Fibroblast of lung (primary cell): ENCODE measurements around the gene BBS9. TPM values are rescaled to one million over a fixed set of nuclear protein-coding genes. Genes with fewer than 3 reads are reported as not detected.
A peak's percentile ranks its signal among the peaks of the same experiment; 100 is the strongest.

Experiments
- DNase-seq, 2 donors: peaks; one replicate each; pipeline versions ENCODE4 v3.0.0 to v3.0.0-alpha.2; 2010; ENCODE audit warnings: low read depth in 2 of 2
- H2AFZ ChIP-seq: 2 replicates; pipeline ENCODE4 v1.5.1; 2012; ENCODE audit warnings: low read length, control low read depth, inconsistent platforms
- H3K27ac ChIP-seq: 2 replicates; pipeline ENCODE4 v1.5.1; 2011; ENCODE audit warnings: low read length, control low read depth; ENCODE audit not compliant: insufficient read depth
- H3K27me3 ChIP-seq: 2 replicates; pipeline ENCODE4 v1.5.1; 2011; ENCODE audit warnings: mild to moderate bottlenecking, low read length; ENCODE audit not compliant: control insufficient read depth, insufficient read depth
- H3K36me3 ChIP-seq: 2 replicates; pipeline ENCODE4 v1.5.1; 2011; ENCODE audit warnings: low read length; ENCODE audit not compliant: control insufficient read depth, insufficient read depth
- H3K4me1 ChIP-seq: 2 replicates; pipeline ENCODE4 v1.5.1; 2011; ENCODE audit warnings: low read length; ENCODE audit not compliant: control insufficient read depth, insufficient read depth; ENCODE audit errors: extremely low read depth
- H3K4me2 ChIP-seq: 2 replicates; pipeline ENCODE4 v1.5.1; 2011; ENCODE audit warnings: low read length, control low read depth; ENCODE audit not compliant: insufficient read depth; ENCODE audit errors: extremely low read depth
- H3K4me3 ChIP-seq, 4 experiments: fragments of 200-600 bp in 1 of 4; sonication (generic) in 1 of 4; replicated peaks in 1 of 4; 2 replicates each; pipeline ENCODE4 v1.5.1; 2011 to 2016; ENCODE audit warnings: low read length in 4 of 4, low read depth in 3 of 4, mild to moderate bottlenecking in 3 of 4, control low read depth in 2 of 4, inconsistent platforms in 1 of 4, mixed read lengths in 1 of 4; ENCODE audit not compliant: insufficient read depth in 1 of 4; ENCODE audit errors: control extremely low read depth in 1 of 4
- H3K79me2 ChIP-seq: 2 replicates; pipeline ENCODE4 v1.5.1; 2012; ENCODE audit warnings: mild to moderate bottlenecking, low read length, inconsistent platforms; ENCODE audit not compliant: control insufficient read depth, insufficient read depth
- H3K9ac ChIP-seq: 2 replicates; pipeline ENCODE4 v1.5.1; 2011; ENCODE audit warnings: mild to moderate bottlenecking, low read length, control low read depth; ENCODE audit not compliant: insufficient read depth
- H3K9me3 ChIP-seq: 2 replicates; pipeline ENCODE4 v1.5.1; 2012; ENCODE audit warnings: low read depth, low read length; ENCODE audit not compliant: control insufficient read depth, insufficient read depth
- H4K20me1 ChIP-seq: 2 replicates; pipeline ENCODE4 v1.5.1; 2011; ENCODE audit warnings: low read length; ENCODE audit not compliant: control insufficient read depth, insufficient read depth; ENCODE audit errors: extremely low read depth
- CTCF ChIP-seq, 2 donors: IDR thresholded peaks in 1 of 2; conservative IDR thresholded peaks in 1 of 2; 1 replicate in 1 of 2; 2 replicates in 1 of 2; pipeline ENCODE4 v1.5.1; 2011 to 2012; ENCODE audit warnings: low read length in 2 of 2, control low read depth in 1 of 2, inconsistent platforms in 1 of 2, low read depth in 1 of 2, mild to moderate bottlenecking in 1 of 2
- EZH2 ChIP-seq: IDR thresholded peaks from 2 replicates; pipeline ENCODE4 v1.5.1; 2012; ENCODE audit warnings: low read length, control low read depth, mild to moderate bottlenecking; ENCODE audit errors: missing control alignments
- polyA plus RNA-seq, 2 donors: library from polyadenylated mRNA; depleted of rRNA in 1 of 2; stranded (reverse) in 1 of 2; unstranded in 1 of 2; fragments of >200 nt; gene quantifications; 2 replicates each; pipeline ENCODE4 v1.2.1, GENCODE V29; 2011 to 2012; ENCODE audit warnings: missing spikeins in 1 of 2
- total RNA-seq: library from RNA; depleted of rRNA; stranded (reverse); fragments of >200 nt; gene quantifications from 2 replicates; pipeline ENCODE4 v1.2.1, GENCODE V29; 2014

Gene BBS9
- total and polyA plus RNA-seq, 2 donors (not counting 1 experiment from before 2014, with no cell fraction given): 19.1 to 26.9 TPM

- no peaks in the 10 kb centered on the region for H4K20me1 ChIP-seq
- TF ChIP-seq EZH2 (no peak), CTCF (conservative IDR thresholded peaks at IDR 0.05 in 1 of 2, IDR thresholded peaks at IDR 0.05 in 1 of 2; ENCODE audit: low read depth in 1 of 2, low read length in 2 of 2) (no peak)
- peaks cover 2% of the 10 kb centered on the region for H3K4me1 ChIP-seq
- H3K36me3 ChIP-seq: no peaks in the 10 kb centered on the region
- no peak overlapping the region for H2AFZ ChIP-seq
- no peak overlapping the region for H3K9ac ChIP-seq
- no peak overlapping the region for H3K27ac ChIP-seq
- H3K79me2 ChIP-seq: no peaks in the 10 kb centered on the region
- no peak overlapping the region for H3K4me2 ChIP-seq
- DNase-seq: no peak
- no peaks in the 10 kb centered on the region for H3K9me3 ChIP-seq
- no peaks in the 10 kb centered on the region for H3K27me3 ChIP-seq
- H3K4me3 ChIP-seq: no peak overlapping the region
Observed at GRCh38 chr7:33336820-33337219, 207.5 kb downstream of the BBS9 start.

GRCh38 chr7:33339074-33339790 is 209.9 kb downstream of the BBS9 start:
- Histone ChIP-seq H3K27ac (no peak overlapping the region), H3K4me2 (no peak overlapping the region), H3K4me1 (peaks cover 2% of the 10 kb centered on the region), H4K20me1 (no peaks in the 10 kb centered on the region), H3K79me2 (no peaks in the 10 kb centered on the region), H3K4me3 (no peak overlapping the region), H3K36me3 (no peaks in the 10 kb centered on the region), H2AFZ (no peak overlapping the region), H3K9me3 (no peaks in the 10 kb centered on the region), H3K27me3 (no peaks in the 10 kb centered on the region), H3K9ac (no peak overlapping the region)
- TF ChIP-seq CTCF (conservative IDR thresholded peaks at IDR 0.05 in 1 of 2, IDR thresholded peaks at IDR 0.05 in 1 of 2; ENCODE audit: low read depth in 1 of 2, low read length in 2 of 2) (no peak), EZH2 (no peak)
- peak in 1 of 2 donors; percentile 1 for DNase-seq

- Histone ChIP-seq H4K20me1 (no peaks in the 10 kb centered on the region), H3K4me1 (no peaks in the 10 kb centered on the region), H3K9me3 (no peaks in the 10 kb centered on the region), H3K4me2 (no peak overlapping the region), H3K27ac (no peak overlapping the region), H3K36me3 (no peaks in the 10 kb centered on the region), H2AFZ (no peak overlapping the region), H3K9ac (no peak overlapping the region), H3K4me3 (no peak overlapping the region), H3K27me3 (no peaks in the 10 kb centered on the region), H3K79me2 (no peaks in the 10 kb centered on the region)
- TF ChIP-seq CTCF (conservative IDR thresholded peaks at IDR 0.05 in 1 of 2, IDR thresholded peaks at IDR 0.05 in 1 of 2; ENCODE audit: low read depth in 1 of 2, low read length in 2 of 2) (no peak), EZH2 (no peak)
- no peak for DNase-seq
Observed at GRCh38 chr7:33346055-33346454, 216.7 kb downstream of the BBS9 start.
